ENCODE measurements around the gene EXOC6B. TPM values are rescaled to one million over a fixed set of nuclear protein-coding genes. Genes with fewer than 3 reads are reported as not detected.
A peak's percentile ranks its signal among the peaks of the same experiment; 100 is the strongest.

EXOC6B gene
- total and polyA plus RNA-seq, 8 donors: 3.4 to 57.2 (median 27.1) TPM

- DNase-seq: peak in 1 of 2 donors; percentile 11
- H3K9me3 ChIP-seq: peaks cover 0 to 5% (median 0%) of the 10 kb centered on the region in 4 donors
- no peak overlapping the region for H3K4me3 ChIP-seq
- intact Hi-C loops (cut with DNase I; ENCODE audit: low total_unique reads): no loop called here
- H3K36me3 ChIP-seq: no peaks in the 10 kb centered on the region
- TF ChIP-seq CTCF (IDR thresholded peaks at IDR 0.05) (no peak), EP300 (IDR thresholded peaks at IDR 0.05) (no peak), POLR2A (IDR thresholded peaks at IDR 0.05) (no peak), POLR2AphosphoS5 (IDR thresholded peaks at IDR 0.05) (no peak)
- no peak overlapping the region for H3K27ac ChIP-seq
- 78 to 86% (median 80%) methylated on average over 5 to 10 of the region's 10 CpGs for WGBS, 5 donors
- no peaks in the 10 kb centered on the region for H3K4me1 ChIP-seq
- H3K27me3 ChIP-seq: peaks cover 0 to 31% (median 5%) of the 10 kb centered on the region in 3 donors
Measured at GRCh38 chr2:72126186-72127100, 699.4 kb downstream of the EXOC6B start.

Small RNAs within 50 kb of the gene (small RNA-seq; reads per million reads assigned to genes)
- gene RF00592 (0 reads per million in 4 donors), gene RNU2-39P (0.10 to 0.75 (median 0.26) reads per million in 4 donors)

Other genes with a start within 250 kb of the EXOC6B start
- 100 to 1,000 TPM in 1 of 5 donors, 10 to 100 TPM in 4; 11.7 to 133 (median 63.8) TPM for gene SPR, start 61.4 kb upstream of the EXOC6B start, total RNA-seq
- 10 to 100 TPM; 42.2 to 49.2 (median 48.9) TPM for gene SPR, start 61.4 kb upstream of the EXOC6B start, polyA plus RNA-seq
- 10 to 100 TPM in 1 of 5 donors, not detected in 4; 32.1 TPM for gene EMX1, start 91.5 kb upstream of the EXOC6B start, total RNA-seq
- under 1 TPM in 2 of 3 donors, not detected in 1; 0.18 to 0.62 TPM for gene EMX1, start 91.5 kb upstream of the EXOC6B start, polyA plus RNA-seq
- gene SFXN5, start 245.7 kb upstream of the EXOC6B start, total RNA-seq: 100 to 1,000 TPM in 1 of 5 donors, 10 to 100 TPM in 4; 17.0 to 118 (median 38.5) TPM
- 1 to 10 TPM; 2.7 to 9.4 (median 5.7) TPM for gene SFXN5, start 245.7 kb upstream of the EXOC6B start, polyA plus RNA-seq

Data from stomach (tissue), 9 donors.